NK-92 treated with Interleukin-12 subunit alpha and Interleukin-12 subunit beta, amount 100 ng/mL, for 24 hours (cell line): ENCODE measurements around the gene RWDD3.

Experiments used
- DNase-seq: peaks from one replicate; lab custom pipeline; 2025; lab: John Stamatoyannopoulos, UW

RWDD3 gene

DNA sequence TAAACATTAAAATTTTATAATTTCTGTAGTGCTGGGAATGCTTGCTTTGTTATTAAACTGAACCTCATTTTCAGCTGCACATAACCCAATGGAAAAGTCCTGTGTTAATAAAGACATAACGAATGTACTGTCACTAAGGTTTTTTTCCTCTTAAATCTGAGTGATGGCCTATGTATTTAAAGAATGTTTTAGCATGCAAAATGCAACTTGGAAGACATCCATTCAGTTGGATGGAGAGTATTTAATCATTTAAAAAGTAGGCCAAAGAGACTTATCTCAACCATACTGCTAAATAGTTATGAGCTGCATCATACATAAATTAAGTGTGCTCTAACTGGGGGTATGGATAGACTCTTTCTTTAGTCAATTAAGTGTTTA, 48.5 kb downstream of the RWDD3 start:
- DNase-seq: no peak

DNA sequence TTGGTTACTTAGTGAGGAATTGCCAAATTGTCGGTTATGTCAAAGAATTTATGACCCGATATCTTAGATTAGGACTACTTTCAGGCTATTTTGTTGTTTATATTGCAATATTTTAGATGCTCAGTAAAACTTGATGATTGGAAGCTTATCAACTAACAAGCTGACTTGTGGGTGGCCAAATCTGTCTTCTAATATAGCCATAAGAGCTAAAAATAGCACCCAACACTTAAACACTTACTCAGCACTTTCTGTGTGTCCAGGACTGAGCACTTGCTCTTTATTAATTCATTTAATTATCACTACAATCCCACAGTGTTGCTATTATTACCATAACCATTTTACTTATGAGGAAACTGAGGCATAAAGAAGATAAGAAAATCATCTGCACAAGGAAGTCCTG, 50.4 kb downstream of the RWDD3 start:
- no peak for DNase-seq

DNA sequence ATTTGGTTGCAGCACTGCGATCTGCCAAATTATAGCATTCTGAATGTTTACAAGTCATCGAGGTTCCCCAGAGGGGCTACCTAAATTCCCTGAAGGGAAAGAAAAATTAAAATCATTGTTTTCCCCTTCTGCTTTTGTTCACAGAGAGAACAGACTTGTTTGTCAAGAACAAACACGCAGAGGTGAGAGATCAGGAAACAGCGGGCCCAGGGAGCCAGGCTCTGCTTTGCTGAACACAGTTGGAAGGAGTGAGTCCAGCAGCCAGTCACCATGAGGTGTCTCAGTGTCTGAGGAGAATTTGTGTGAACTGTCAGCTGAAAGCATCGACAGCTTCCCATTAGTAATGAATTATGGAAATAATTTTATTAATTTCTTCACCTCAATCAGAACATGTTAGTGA, 52.5 kb downstream of the RWDD3 start:
- no peak for DNase-seq

DNA sequence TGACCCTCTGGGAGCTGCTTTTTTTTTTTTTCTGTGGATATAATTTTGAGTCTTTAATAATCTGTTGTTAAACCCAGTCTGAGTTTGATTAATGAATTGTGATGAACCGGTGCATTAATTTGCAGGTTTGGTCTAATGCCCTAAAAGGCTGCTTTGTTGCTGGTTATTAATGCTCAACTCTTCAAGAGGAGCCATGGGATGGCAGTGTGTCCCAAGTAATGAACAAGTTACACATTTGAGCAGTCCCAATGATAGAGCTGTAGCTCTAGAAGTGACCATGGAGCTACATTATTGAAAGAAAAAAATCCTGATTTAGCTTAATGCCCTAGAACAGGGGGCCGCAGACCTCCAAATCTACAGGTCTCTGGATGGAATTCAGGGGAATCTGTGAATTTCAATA, 53.1 kb downstream of the RWDD3 start:
- no peak for DNase-seq

DNA sequence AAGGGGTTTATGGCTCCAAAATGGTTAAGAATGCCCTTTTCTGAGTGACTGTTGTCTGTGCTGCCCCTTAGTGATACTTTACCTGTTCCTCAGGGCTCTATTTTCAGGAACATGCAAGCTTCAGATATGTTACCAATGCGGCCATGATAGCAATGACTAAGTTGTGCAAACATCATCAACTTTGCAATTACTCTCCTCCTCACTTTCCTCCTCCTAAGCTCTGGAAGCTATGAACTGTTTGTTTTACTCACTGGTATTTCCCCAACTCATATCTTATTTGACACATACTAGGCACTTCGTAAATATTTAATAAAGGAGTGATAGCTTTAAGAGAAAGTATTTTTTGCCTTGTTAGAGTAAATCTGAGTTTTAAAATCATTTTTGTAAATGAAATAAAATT, 53.8 kb downstream of the RWDD3 start:
- DNase-seq: no peak
